Transverse colon (tissue), 4 donors: ENCODE data around the gene CD300C. TPM values are rescaled to one million over a fixed set of nuclear protein-coding genes. Genes with fewer than 3 reads are reported as not detected.
"Not testable (repeated sequence)": the region's sequence is repeated elsewhere in the genome, so short reads cannot be mapped to it uniquely, and the experiment has no call there.

Source experiments
- DNase-seq: peaks from one replicate; pipeline ENCODE4 v3.0.0-alpha.2; 2019
- H3K27ac ChIP-seq, 4 donors: fragments of 200-600 bp; sonication (generic); 2 replicates each; pipeline ENCODE4 v1.5.1; 2016 to 2018; ENCODE audit warnings: inconsistent platforms in 4 of 4
- H3K27me3 ChIP-seq: fragments of 200-600 bp; sonication (generic); 2 replicates; pipeline ENCODE4 v1.5.1; 2017; ENCODE audit warnings: inconsistent platforms
- H3K36me3 ChIP-seq, 4 donors: fragments of 200-600 bp; sonication (generic); 2 replicates each; pipeline ENCODE4 v1.5.1; 2017 to 2019; ENCODE audit warnings: inconsistent platforms in 4 of 4
- H3K4me1 ChIP-seq, 4 donors: fragments of 200-600 bp; sonication (generic); 2 replicates each; pipeline ENCODE4 v1.5.1; 2017 to 2020; ENCODE audit warnings: inconsistent platforms in 4 of 4
- H3K4me3 ChIP-seq, 4 donors: fragments of 200-600 bp; sonication (generic); 1 replicate in 1 of 4; 2 replicates in 3 of 4; pipeline versions ENCODE4 v1.5.1 to v1.6.1; 2017 to 2019; ENCODE audit warnings: inconsistent platforms in 4 of 4
- H3K9me3 ChIP-seq, 2 donors: fragments of 200-600 bp; sonication (generic); 2 replicates each; pipeline ENCODE4 v1.5.1; 2017 to 2019; ENCODE audit warnings: inconsistent platforms in 2 of 2
- CTCF ChIP-seq, 5 experiments: fragments of 200-600 bp in 3 of 5; fragments of 450-650 bp in 2 of 5; sonication (generic) in 3 of 5; IDR thresholded peaks; 1 replicate in 2 of 5; 2 replicates in 3 of 5; pipeline ENCODE4 v1.5.1; 2016 to 2017; ENCODE audit warnings: antibody characterized with exemption in 5 of 5, inconsistent platforms in 3 of 5, mild to moderate bottlenecking in 2 of 5, moderate library complexity in 1 of 5
- EP300 ChIP-seq: sonication (generic); formaldehyde crosslinking; IDR thresholded peaks from one replicate; pipeline ENCODE4 v1.6.1; 2017; ENCODE audit warnings: antibody characterized with exemption, low read depth
- POLR2A ChIP-seq: fragments of 450-650 bp; IDR thresholded peaks from one replicate; pipeline ENCODE4 v1.6.1; 2016; ENCODE audit warnings: antibody characterized with exemption, mild to moderate bottlenecking, moderate library complexity
- POLR2AphosphoS5 ChIP-seq, 3 donors: sonication (generic); formaldehyde crosslinking; IDR thresholded peaks; one replicate each; pipeline ENCODE4 v1.6.1; 2016; ENCODE audit warnings: antibody characterized with exemption in 3 of 3
- whole genome bisulfite sequencing, 2 donors: methylation state at CpG; one replicate each; pipeline ENCODE4 v1.1.5; 2018; ENCODE audit warnings: low coverage in 1 of 2; 5-methylcytosine and 5-hydroxymethylcytosine counted together
- in situ Hi-C, 4 donors: fragments of 200-750 bp; cut with MboI; loops; one replicate each; pipeline versions ENCODE4 v1.15.0 to v1.15.1; 2017; ENCODE audit warnings: low sequenced_read_pairs in 3 of 4, low pct_ligation_motif_present in 1 of 4, low pct_unique_long_range_greater_than_20kb in 1 of 4
- intact Hi-C: fragments of 100-400 bp; cut with DNase I; formaldehyde crosslinking; loops from one replicate; pipeline ENCODE4 v1.15.1; 2023; ENCODE audit warnings: low total_unique reads
- total RNA-seq, 4 donors: library from RNA; depleted of rRNA; stranded (reverse); fragments of >200 nt; gene quantifications; one replicate each; pipeline ENCODE4 v1.1.0, GENCODE V29; 2016

Gene CD300C
- total RNA-seq, 4 donors from 2014 or later: 0.27 to 5.2 (median 0.32) TPM; not detected in 1

- intact Hi-C loops: no loop called here
- WGBS, 2 donors: 83 to 100% methylated on average over 1 to 2 of the region's 2 CpGs
- no peak for TF ChIP-seq POLR2A
- no peak for TF ChIP-seq EP300
- TF ChIP-seq POLR2AphosphoS5 (IDR thresholded peaks at IDR 0.05): no peak
- no peak for TF ChIP-seq CTCF (IDR thresholded peaks at IDR 0.05)
- Histone ChIP-seq H3K4me3 (no peak overlapping the region), H3K36me3 (no peaks in the 10 kb centered on the region), H3K27ac (peak overlapping the region in 1 of 4 donors; percentile 14), H3K9me3 (no peaks in the 10 kb centered on the region), H3K27me3 (peaks cover 13% of the 10 kb centered on the region), H3K4me1 (no peaks in the 10 kb centered on the region)
- in situ Hi-C loops: no loop called here
- DNase-seq: no peak
These were observed 33.9 kb downstream of the CD300C start for GRCh38 chr17:74512036-74512435.

GRCh38 chr17:74508156-74508555, 37.8 kb downstream of the CD300C start:
- Histone ChIP-seq H3K4me3 (no peak overlapping the region), H3K9me3 (no peaks in the 10 kb centered on the region), H3K27ac (no peak overlapping the region), H3K4me1 (no peaks in the 10 kb centered on the region), H3K36me3 (no peaks in the 10 kb centered on the region), H3K27me3 (peaks cover 13% of the 10 kb centered on the region)
- intact Hi-C loops (no loop called here), in situ Hi-C loops (no loop called here)
- no peak for DNase-seq
- TF ChIP-seq POLR2A (no peak), POLR2AphosphoS5 (IDR thresholded peaks at IDR 0.05) (no peak), CTCF (IDR thresholded peaks at IDR 0.05) (no peak), EP300 (no peak)

GRCh38 chr17:74503949-74504348, 42.0 kb downstream of the CD300C start:
- H3K4me1 ChIP-seq, H3K27me3 ChIP-seq, in situ Hi-C loops, H3K4me3 ChIP-seq, H3K36me3 ChIP-seq, H3K9me3 ChIP-seq, H3K27ac ChIP-seq, intact Hi-C loops, DNase-seq: not testable (repeated sequence)
- 61 to 82% methylated on average over 4 to 5 of the region's 5 CpGs for WGBS, 2 donors

- WGBS, 2 donors: 64 to 67% methylated on average over 6 of the region's 6 CpGs
- in situ Hi-C loops: no loop called here
- Histone ChIP-seq H3K36me3 (no peaks in the 10 kb centered on the region), H3K27me3 (no peaks in the 10 kb centered on the region), H3K4me1 (no peaks in the 10 kb centered on the region), H3K27ac (no peak overlapping the region), H3K4me3 (no peak overlapping the region), H3K9me3 (no peaks in the 10 kb centered on the region)
- no peak for DNase-seq
- TF ChIP-seq CTCF (IDR thresholded peaks at IDR 0.05) (no peak), POLR2AphosphoS5 (IDR thresholded peaks at IDR 0.05) (no peak), POLR2A (no peak), EP300 (no peak)
- intact Hi-C loops: no loop called here
These were observed 43.1 kb downstream of the CD300C start for GRCh38 chr17:74502861-74503260.

GRCh38 chr17:74499992-74500391, 45.9 kb downstream of the CD300C start:
- TF ChIP-seq POLR2A: no peak
- TF ChIP-seq POLR2AphosphoS5 (IDR thresholded peaks at IDR 0.05): no peak
- no peak for TF ChIP-seq CTCF (IDR thresholded peaks at IDR 0.05)
- TF ChIP-seq EP300: no peak
- Histone ChIP-seq H3K4me1 (no peaks in the 10 kb centered on the region), H3K4me3 (no peak overlapping the region), H3K27me3 (no peaks in the 10 kb centered on the region), H3K9me3 (no peaks in the 10 kb centered on the region), H3K27ac (no peak overlapping the region), H3K36me3 (no peaks in the 10 kb centered on the region)
- WGBS, 2 donors: 91% methylated on average over 3 of the region's 3 CpGs; no CpG with 5 or more reads in 1 of the 2 donors
- in situ Hi-C loops (loop anchor here in 1 of 4 donors (5.0 kb wide), 1 partner anchor 123 kb away; no protein-coding TSS in a partner anchor), intact Hi-C loops (no loop called here)
- DNase-seq: no peak
